Large intestine (tissue), 3 donors: Measurements from ENCODE around the gene TRAPPC4. TPM values are rescaled to one million over a fixed set of nuclear protein-coding genes. Genes with fewer than 3 reads are reported as not detected.
A peak's percentile ranks its signal among the peaks of the same experiment; 100 is the strongest.
"Not testable (repeated sequence)": the region's sequence is repeated elsewhere in the genome, so short reads cannot be mapped to it uniquely, and the experiment has no call there.

Source experiments
- DNase-seq, 2 donors: peaks; one replicate each; pipeline versions ENCODE4 v3.0.0 to v3.0.0-alpha.2; 2013
- H3K27ac ChIP-seq: one replicate; pipeline ENCODE4 v1.5.1; 2013; ENCODE audit warnings: low read length
- H3K27me3 ChIP-seq: 2 replicates; pipeline ENCODE4 v1.6.1; 2013; ENCODE audit warnings: low read length; ENCODE audit not compliant: control insufficient read depth, insufficient read depth
- H3K36me3 ChIP-seq: 2 replicates; pipeline ENCODE4 v1.6.1; 2013; ENCODE audit warnings: low read length; ENCODE audit not compliant: control insufficient read depth, insufficient read depth
- H3K4me1 ChIP-seq: one replicate; pipeline ENCODE4 v1.6.1; 2013; ENCODE audit warnings: low read length; ENCODE audit not compliant: control insufficient read depth, insufficient read depth
- H3K4me3 ChIP-seq: one replicate; pipeline ENCODE4 v1.5.1; 2013; ENCODE audit warnings: low read length
- H3K9me3 ChIP-seq: one replicate; pipeline ENCODE4 v1.6.1; 2013; ENCODE audit warnings: mild to moderate bottlenecking, low read depth, low read length, moderate library complexity; ENCODE audit not compliant: control insufficient read depth
- WGBS: methylation state at CpG from one replicate; pipeline ENCODE4 v1.1.5; 2013; ENCODE audit warnings: low lambda C conversion rate; ENCODE audit not compliant: insufficient coverage; 5-methylcytosine and 5-hydroxymethylcytosine counted together
- polyA plus RNA-seq: library from polyadenylated mRNA; unstranded; fragments of 120-200 nt; gene quantifications from one replicate; pipeline ENCODE4 v1.2.1, GENCODE V29; 2013

TRAPPC4 gene
- polyA plus RNA-seq, 1 donor: 87.9 TPM

GRCh38 chr11:119011476-119012053 is 7.0 kb upstream of the TRAPPC4 start:
- no peaks in the 10 kb centered on the region for H3K27me3 ChIP-seq
- no CpG with 5 or more reads among the region's 6 CpGs for WGBS
- H3K27ac ChIP-seq: no peak overlapping the region
- peaks cover 65% of the 10 kb centered on the region for H3K36me3 ChIP-seq
- no peak for DNase-seq
- H3K4me1 ChIP-seq: peaks cover 4% of the 10 kb centered on the region
- H3K4me3 ChIP-seq: no peak overlapping the region
- no peaks in the 10 kb centered on the region for H3K9me3 ChIP-seq

- WGBS: 96% methylated on average over 3 of the region's 3 CpGs
- Histone ChIP-seq H3K27me3 (no peaks in the 10 kb centered on the region), H3K9me3 (no peaks in the 10 kb centered on the region), H3K27ac (no peak overlapping the region), H3K4me3 (no peak overlapping the region), H3K4me1 (peaks cover 9% of the 10 kb centered on the region), H3K36me3 (peaks cover 62% of the 10 kb centered on the region)
- no peak for DNase-seq
Measured at GRCh38 chr11:119012629-119013170, 5.9 kb upstream of the TRAPPC4 start.

GRCh38 chr11:119014209-119014924 is 4.2 kb upstream of the TRAPPC4 start:
- Histone ChIP-seq H3K27me3 (no peaks in the 10 kb centered on the region), H3K4me1 (peaks cover 9% of the 10 kb centered on the region), H3K27ac (no peak overlapping the region), H3K9me3 (no peaks in the 10 kb centered on the region), H3K36me3 (peaks cover 59% of the 10 kb centered on the region), H3K4me3 (no peak overlapping the region)
- no CpG with 5 or more reads among the region's 17 CpGs for WGBS
- DNase-seq: no peak

GRCh38 chr11:119015054-119015611 is 3.4 kb upstream of the TRAPPC4 start:
- DNase-seq: no peak
- Histone ChIP-seq H3K4me3 (no peak overlapping the region), H3K27me3 (no peaks in the 10 kb centered on the region), H3K4me1 (peaks cover 14% of the 10 kb centered on the region), H3K36me3 (peaks cover 53% of the 10 kb centered on the region), H3K9me3 (no peaks in the 10 kb centered on the region), H3K27ac (no peak overlapping the region)
- no CpG with 5 or more reads among the region's 8 CpGs for WGBS

GRCh38 chr11:119016216-119017009 is 2.2 kb upstream of the TRAPPC4 start:
- 100% methylated on average over 4 of the region's 14 CpGs for WGBS
- Histone ChIP-seq H3K27me3 (no peaks in the 10 kb centered on the region), H3K4me1 (peaks cover 26% of the 10 kb centered on the region), H3K27ac (no peak overlapping the region), H3K4me3 (no peak overlapping the region), H3K9me3 (no peaks in the 10 kb centered on the region), H3K36me3 (peaks cover 44% of the 10 kb centered on the region)
- no peak for DNase-seq

- Histone ChIP-seq H3K36me3 (peaks cover 40% of the 10 kb centered on the region), H3K4me3 (peak overlapping the region; percentile 91), H3K4me1 (peaks cover 35% of the 10 kb centered on the region), H3K27ac (peak overlapping the region; percentile 97)
- H3K27me3 ChIP-seq, H3K9me3 ChIP-seq: not testable (repeated sequence)
- DNase-seq: peak in 1 of 2 donors; percentile 21
- no CpG with 5 or more reads among the region's 10 CpGs for WGBS
Measured at GRCh38 chr11:119017377-119017776, 1.2 kb upstream of the TRAPPC4 start.

- H3K4me1 ChIP-seq: peaks cover 58% of the 10 kb centered on the region
- peaks cover 45% of the 10 kb centered on the region for H3K36me3 ChIP-seq
- WGBS: no CpG with 5 or more reads among the region's 2 CpGs
- H3K9me3 ChIP-seq: no peaks in the 10 kb centered on the region
- H3K4me3 ChIP-seq: peak overlapping the region; percentile 91
- no peaks in the 10 kb centered on the region for H3K27me3 ChIP-seq
- peak overlapping the region; percentile 2 for H3K27ac ChIP-seq
- peak in 1 of 2 donors; percentile 15 for DNase-seq
Measured at GRCh38 chr11:119019996-119020395, 1.4 kb downstream of the TRAPPC4 start.

GRCh38 chr11:119021631-119022030 is 3.1 kb downstream of the TRAPPC4 start:
- DNase-seq: peak in 1 of 2 donors; percentile 69
- Histone ChIP-seq H3K4me1 (peaks cover 70% of the 10 kb centered on the region), H3K9me3 (no peaks in the 10 kb centered on the region), H3K27me3 (no peaks in the 10 kb centered on the region), H3K4me3 (no peak overlapping the region), H3K27ac (peak overlapping the region; percentile 34), H3K36me3 (peaks cover 47% of the 10 kb centered on the region)
- whole genome bisulfite sequencing: 43% methylated on average over 1 of the region's 5 CpGs

GRCh38 chr11:119023741-119024140 is 5.2 kb downstream of the TRAPPC4 start:
- no peak for DNase-seq
- Histone ChIP-seq H3K9me3 (no peaks in the 10 kb centered on the region), H3K27me3 (no peaks in the 10 kb centered on the region), H3K27ac (no peak overlapping the region), H3K36me3 (peaks cover 53% of the 10 kb centered on the region), H3K4me1 (peaks cover 77% of the 10 kb centered on the region), H3K4me3 (no peak overlapping the region)

- Histone ChIP-seq H3K9me3 (no peaks in the 10 kb centered on the region), H3K27ac (peak overlapping the region; percentile 93), H3K4me1 (peaks cover 77% of the 10 kb centered on the region), H3K36me3 (peaks cover 53% of the 10 kb centered on the region), H3K4me3 (peak overlapping the region; percentile 96), H3K27me3 (no peaks in the 10 kb centered on the region)
- DNase-seq: peak in 1 of 2 donors; percentile 60
- no CpG with 5 or more reads among the region's 15 CpGs for WGBS
Measured at GRCh38 chr11:119024430-119025098, 6.0 kb downstream of the TRAPPC4 start.
